KBM-7 (cell line): ENCODE measurements around the gene LRRIQ1.
A peak's percentile ranks its signal among the peaks of the same experiment; 100 is the strongest.
"Not testable (repeated sequence)": the region's sequence is repeated elsewhere in the genome, so short reads cannot be mapped to it uniquely, and the experiment has no call there.

ENCODE experiments used
- DNase-seq: peaks from one replicate; pipeline ENCODE4 v3.0.0-alpha.2; 2015
- in situ Hi-C: fragments of 300-500 bp; cut with MboI; formaldehyde crosslinking; loops from 2 replicates; pipeline ENCODE4 v1.14.3; 2020; ENCODE audit warnings: low sequenced_read_pairs, low pct_unique_long_range_greater_than_20kb, mixed read lengths

LRRIQ1 gene

DNA sequence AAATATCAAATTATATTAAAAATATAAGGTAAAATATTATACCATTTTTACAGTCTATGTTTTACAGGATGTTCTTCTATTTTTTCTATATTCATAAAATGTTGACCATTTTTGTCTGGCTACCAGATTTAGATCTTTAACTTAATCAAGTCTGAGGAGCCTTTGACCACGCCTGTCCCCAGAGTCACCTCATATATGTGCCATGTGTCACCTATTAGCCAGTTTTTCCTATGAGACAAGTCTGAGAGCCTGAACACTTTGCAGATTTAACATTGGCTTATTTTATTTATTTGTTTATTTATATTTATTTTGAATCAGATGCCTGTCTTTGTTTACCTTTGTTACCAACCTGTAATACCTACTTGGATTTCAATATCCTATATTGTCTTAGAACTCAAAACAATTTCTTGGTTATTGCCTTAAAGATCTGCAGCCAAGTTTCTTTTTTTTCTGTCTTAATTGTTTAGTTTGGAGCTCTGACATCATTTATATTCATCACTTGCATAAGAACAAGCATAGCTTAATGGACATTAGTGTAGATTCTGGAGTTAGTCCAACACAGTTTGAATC, 127.7 kb downstream of the LRRIQ1 start:
- DNase-seq, result no peak
- in situ Hi-C loops, result no loop called here

GRCh38 chr12:85179680-85180270, 143.6 kb downstream of the LRRIQ1 start:
- in situ Hi-C loops, result no loop called here
- no peak for DNase-seq

GRCh38 chr12:85182699-85183098, 146.5 kb downstream of the LRRIQ1 start:
- in situ Hi-C loops, result no loop called here

DNA sequence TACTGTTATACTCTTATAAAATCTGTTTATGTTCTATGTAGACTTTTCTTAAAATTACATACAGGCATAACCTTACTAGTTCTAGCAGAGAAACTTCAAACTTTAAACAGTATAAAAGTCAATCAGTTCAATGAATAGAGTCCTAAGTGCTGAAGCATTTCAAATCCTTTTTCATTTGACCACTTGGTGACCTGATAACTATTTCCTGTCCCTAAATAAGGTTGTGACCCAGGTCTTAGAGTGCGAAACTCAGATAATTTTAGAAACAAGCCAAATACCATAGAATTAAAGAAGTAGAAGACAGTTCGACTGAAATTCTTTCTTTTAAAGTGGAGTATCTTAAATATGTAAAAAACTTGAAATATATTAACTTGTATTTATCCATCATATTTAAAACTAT, 147.7 kb downstream of the LRRIQ1 start:
- DNase-seq, result no peak
- in situ Hi-C loops, result no loop called here

More at GRCh38 chr12:85182699-85183098, 146.5 kb downstream of the LRRIQ1 start:
- DNase-seq, result no peak

DNA sequence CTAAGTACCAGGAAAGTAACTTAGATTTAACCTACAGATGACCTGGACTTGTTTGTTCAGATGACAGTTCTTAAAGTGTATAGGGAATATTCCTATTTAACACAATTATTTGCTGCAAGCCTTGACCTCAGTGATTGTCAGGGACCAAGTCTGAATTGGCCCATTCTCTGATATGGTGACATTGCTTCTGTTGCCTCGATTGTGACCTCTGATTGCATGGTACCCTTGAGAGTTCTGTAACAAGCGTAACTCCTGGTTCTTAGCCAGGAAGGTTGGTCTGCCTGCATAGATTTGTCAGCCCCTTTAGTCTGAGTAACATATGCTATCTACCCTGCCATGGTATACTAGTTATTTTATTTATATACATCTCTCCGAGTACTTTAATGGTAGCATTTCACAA, 150.1 kb downstream of the LRRIQ1 start:
- no peak for DNase-seq
- in situ Hi-C loops, result no loop called here

DNA sequence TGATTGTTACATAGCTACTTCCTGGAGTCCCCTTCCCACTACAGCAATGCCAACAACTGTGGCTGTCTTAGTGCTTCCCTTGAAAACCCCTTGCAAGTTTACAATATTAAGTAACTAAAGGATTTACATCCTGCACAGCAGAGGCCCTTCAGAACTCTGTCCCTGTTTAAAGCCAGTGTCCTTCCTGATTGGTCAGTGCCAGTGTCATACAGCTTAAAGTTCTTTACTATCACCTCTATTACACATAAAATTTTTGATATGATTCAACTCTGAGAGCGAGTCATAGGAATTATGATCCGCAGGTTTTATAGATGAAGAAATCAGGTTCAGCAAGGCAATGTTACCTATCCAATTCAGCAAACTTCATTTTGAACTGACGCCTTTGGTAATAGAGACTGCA, 152.5 kb downstream of the LRRIQ1 start:
- DNase-seq, result no peak
- in situ Hi-C loops, result no loop called here

- in situ Hi-C loops, result no loop called here
- peak; percentile 11 for DNase-seq
Observed at GRCh38 chr12:85190728-85191127, 154.6 kb downstream of the LRRIQ1 start.

DNA sequence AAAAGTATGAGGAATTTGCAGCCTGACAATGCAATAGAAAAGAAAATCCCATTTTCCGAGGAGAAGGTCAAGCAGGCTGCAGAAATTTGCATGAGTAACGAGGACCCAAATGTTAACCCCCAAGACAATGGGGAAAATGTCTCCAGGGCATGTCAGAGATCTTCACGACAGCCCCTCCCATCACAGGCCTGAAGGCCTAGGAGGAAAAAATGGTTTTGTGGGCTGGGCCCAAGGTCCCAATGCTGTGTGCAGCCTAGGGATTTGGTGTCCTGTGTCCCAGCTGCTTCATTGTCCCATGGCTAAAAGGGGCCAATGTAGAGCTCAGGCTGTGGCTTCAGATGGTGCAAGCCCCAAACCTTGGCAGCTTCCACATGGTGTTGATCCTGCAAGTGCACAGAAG, 167.7 kb downstream of the LRRIQ1 start:
- DNase-seq, in situ Hi-C loops: not testable (repeated sequence)

DNA sequence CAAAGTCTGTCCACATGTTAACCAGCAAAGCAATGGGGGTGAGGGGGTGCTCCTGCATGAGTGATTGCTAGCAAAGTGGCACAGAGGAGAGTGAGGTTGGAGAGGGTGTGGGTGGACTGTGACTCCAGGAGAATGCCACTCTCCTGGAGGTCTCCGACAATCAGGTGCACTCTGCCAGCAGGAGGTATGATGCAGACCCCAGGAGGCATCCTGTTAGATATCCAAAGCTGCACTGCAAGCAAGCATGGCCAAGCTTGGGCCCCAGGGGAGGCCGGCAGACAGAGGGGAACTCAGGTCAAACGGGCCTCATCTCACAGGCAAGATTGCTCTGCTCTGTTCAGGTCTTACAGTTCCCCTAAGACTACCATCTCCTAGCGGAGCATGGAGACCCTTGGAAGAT, 170.4 kb downstream of the LRRIQ1 start:
- in situ Hi-C loops, result no loop called here
- no peak for DNase-seq

- DNase-seq, in situ Hi-C loops: not testable (repeated sequence)
Observed at GRCh38 chr12:85224339-85224738, 188.2 kb downstream of the LRRIQ1 start.

DNA sequence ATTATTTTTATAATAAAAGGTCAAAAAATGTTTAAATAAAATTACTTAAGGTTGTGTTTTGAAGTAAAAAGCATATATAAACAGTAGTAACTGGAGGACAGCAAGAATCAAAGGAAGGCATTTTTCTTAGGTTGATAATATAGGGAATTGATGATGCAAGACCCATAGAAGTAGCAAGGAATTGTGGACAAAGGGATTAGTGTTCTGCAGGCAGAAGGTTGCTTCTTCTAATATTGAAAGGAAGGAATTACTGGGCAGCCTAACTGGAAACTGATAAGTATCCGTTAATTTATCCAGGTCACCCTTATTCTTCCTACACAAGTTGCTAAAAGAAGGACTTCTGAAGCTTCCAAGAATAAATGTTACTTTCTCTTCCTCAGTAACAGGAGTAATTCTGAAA, 189.3 kb downstream of the LRRIQ1 start:
- DNase-seq, result no peak
- in situ Hi-C loops, result no loop called here

- in situ Hi-C loops, result no loop called here
- no peak for DNase-seq
Observed at GRCh38 chr12:85237327-85237726, 201.2 kb downstream of the LRRIQ1 start.

DNA sequence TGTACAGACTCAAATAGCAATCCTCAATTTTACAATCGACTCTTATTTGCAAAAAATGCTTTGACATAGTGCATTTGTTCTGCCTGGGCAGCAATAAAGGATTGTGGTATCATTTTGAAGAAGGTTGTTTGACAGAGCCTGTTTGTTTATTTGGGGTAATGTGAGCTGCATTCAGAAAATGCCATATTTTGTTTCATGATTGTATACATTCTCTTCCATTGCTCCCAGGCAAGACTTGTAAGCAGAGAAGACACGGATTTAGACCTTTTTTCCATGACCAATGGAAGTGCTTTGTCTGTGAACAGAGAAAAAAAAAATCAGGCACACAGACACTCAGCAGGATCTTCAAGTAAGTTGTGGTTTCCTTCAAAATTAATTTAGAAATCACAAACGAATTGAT, 208.4 kb downstream of the LRRIQ1 start:
- no peak for DNase-seq
- in situ Hi-C loops, result no loop called here

DNA sequence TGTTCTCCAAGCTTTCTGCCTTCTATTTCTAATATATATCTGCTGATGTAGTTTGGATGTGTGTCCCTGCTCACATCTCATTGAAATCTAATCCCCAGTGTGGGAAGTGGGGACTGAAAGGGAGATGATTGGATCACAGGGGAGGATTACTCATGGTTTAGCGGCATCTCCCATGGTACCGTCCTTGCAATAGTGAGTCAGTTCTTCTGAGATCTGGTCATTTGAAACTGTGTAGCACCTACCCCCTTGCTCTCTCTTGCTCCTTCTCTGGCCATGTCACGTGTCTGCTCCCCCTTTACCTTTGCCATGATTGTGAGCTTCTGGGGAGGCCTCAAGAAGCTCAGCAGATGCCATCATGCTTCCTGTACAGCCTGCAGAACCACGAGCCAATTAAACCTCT, 217.7 kb downstream of the LRRIQ1 start:
- no peak for DNase-seq
- in situ Hi-C loops, result no loop called here

DNA sequence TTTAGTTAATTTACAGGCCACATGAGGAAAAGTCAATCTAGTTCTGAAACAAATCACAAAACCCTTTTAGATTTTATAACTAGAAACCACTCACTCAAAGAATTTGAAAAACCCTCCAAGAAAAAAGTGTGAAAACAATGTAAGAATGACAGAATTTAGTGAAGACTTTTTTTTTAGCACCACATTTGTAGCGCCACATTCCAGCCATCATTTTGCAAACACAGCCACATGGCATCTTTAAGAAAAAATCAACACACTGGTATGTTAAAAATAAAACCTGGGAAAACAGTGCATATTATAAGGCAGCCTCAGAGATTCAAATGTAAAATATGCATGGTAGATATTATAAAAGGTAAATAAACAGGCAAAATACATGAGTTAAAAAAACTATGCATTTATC, 221.5 kb downstream of the LRRIQ1 start:
- in situ Hi-C loops, result no loop called here

DNA sequence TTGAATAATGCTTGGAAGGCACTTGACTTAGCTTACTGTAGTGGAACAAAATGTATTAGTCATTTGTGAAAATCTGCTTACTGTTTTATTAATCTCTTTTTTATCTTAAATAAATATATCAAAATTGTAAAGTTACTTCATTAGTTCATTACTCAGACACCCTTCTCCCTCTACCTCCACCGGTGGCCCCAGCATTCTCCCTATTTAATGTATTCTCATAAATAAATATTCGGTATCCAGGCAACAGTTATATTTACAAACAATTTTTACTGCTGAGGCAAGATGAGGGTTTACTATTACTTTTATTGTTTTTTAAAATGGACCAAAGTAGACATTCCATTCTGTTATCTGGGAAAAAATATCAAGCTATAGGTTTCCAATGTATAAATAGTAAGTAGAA, 224.3 kb downstream of the LRRIQ1 start:
- no peak for DNase-seq
- in situ Hi-C loops, result no loop called here

More for the DNA sequence above, 221.5 kb downstream of the LRRIQ1 start:
- DNase-seq, result no peak

DNA sequence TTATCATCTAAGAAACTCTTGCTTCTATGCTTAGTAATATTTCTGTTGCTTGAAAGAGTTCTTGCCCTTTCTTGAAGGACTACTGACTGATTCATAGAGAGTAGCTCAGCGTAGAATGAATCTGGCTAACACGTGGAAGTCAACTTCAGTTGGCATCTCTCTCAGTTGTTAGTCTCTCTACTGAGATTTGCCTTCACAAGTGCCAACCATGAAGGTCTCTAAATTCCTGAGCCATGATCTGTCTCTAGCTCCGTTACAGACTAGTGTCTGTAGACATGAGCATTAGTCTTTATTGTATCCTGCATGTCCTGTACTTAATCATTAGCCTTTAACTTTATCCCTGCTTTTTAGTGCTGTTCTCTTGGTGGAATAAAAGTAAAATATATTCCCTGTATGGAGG, 224.7 kb downstream of the LRRIQ1 start:
- in situ Hi-C loops, result no loop called here
- DNase-seq, result no peak

DNA sequence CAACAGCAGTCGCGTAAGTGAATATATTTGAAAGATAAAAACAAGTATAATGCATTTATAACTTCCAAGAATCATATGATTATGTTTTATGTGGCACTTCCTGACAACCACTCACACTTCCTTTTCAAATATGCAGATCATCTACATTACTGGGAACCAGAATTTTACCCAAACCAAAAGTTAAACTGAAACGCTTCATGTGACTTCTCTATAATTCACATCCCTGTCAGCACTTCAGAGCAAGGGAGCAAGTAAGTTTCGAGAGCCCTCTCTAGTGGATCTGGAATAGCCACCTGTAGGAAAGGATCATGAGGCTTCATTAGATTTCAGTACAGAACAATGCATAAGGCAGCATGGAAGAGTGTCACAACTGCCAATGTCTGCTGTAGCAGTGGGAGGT, 230.2 kb downstream of the LRRIQ1 start:
- in situ Hi-C loops, result no loop called here
- DNase-seq, result no peak

DNA sequence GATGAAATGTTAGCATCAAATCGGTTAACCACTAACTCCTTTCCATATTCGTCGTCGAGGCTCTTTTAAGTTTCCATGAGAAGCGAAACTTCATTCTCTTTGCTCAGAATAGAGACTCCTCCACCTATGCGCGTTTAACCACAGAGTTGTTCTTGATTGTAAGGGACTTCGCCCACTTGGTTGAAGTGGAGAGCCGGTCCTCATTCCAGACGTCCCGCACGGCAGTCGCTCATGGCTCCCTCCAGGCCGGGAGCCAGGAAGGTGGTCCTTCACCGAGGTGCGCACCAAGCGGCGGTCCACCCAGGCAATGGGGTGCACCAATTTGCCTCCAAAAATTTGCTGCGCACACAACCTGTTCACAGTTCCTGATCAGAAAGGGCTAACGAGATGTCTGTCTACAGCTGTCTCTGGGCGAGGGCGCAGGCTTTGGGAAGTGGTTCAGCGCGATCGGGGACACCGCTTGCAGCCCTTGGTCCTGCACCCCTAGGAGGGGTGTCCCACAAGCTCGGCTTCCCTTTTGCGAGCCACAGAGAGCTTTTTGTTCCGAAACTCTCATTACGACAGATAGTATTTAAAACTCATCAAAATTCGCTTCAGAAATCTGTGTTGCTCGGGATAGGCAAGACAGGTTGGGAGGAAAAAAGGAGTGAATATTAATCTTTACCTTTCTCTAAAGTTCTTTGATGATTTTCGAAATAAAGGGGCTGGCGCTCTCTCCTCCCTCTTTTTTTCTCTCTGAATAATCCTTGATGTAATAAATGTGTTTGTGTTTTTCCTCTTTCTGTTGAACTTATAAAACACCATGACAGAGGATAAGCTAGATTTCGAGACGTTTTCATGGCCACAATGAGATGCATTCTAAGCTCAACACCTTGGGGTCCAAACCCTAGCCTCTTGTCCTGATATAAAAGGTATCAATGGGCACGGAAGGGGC, 237.5 kb downstream of the LRRIQ1 start:
- DNase-seq, result no peak
- in situ Hi-C loops, result no loop called here

- no peak for DNase-seq
- in situ Hi-C loops, result no loop called here
Observed at GRCh38 chr12:85274315-85274651, 238.1 kb downstream of the LRRIQ1 start.
